Erythroblast (primary cell): ENCODE results near the gene POLD3.
A peak's percentile ranks its signal among the peaks of the same experiment; 100 is the strongest.

Source experiments
- GATA1 ChIP-seq: IDR thresholded peaks from 2 replicates; pipeline ENCODE4 v1.6.1; 2011; ENCODE audit warnings: low read depth, mild to moderate bottlenecking, control low read depth, low read length, moderate library complexity
- POLR2A ChIP-seq: IDR thresholded peaks from 2 replicates; pipeline ENCODE4 v1.6.1; 2011; ENCODE audit warnings: mild to moderate bottlenecking, low read length

GRCh38 chr11:74592441-74593362, at the start of gene POLD3:
- TF ChIP-seq POLR2A (peak; percentile 64), GATA1 (no peak)
